DMS114 treated with DMSO at 0.1 percent for 48 hours (cell line): ENCODE measurements around the gene RAB31.

ENCODE experiments used
- DNase-seq: peaks from one replicate; lab custom pipeline; 2025; ENCODE audit not compliant: unreplicated experiment; lab: John Stamatoyannopoulos, UW

RAB31 gene

DNA sequence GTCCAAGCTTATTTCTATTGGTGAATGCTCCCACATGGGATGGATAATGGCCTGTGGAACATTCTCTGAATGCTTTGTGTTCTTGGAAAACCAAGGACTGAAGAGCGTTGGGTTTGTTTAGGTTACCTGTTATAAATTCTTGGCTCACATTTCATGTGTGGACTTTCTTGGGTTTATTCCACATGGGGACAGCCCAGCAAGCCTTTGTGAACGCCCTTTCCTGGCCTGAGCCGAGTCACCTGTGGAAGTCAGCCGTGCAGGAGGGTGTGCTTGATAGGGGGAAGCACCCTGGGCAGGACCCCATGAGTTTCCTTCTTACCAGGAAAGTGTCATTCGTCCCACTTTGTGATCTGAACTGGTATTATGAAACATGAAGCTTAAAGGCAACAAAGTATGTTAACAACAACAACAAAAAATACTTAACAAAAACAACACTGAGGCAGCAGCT lies 4.1 kb downstream of the RAB31 start:
- DNase-seq, result no peak

DNA sequence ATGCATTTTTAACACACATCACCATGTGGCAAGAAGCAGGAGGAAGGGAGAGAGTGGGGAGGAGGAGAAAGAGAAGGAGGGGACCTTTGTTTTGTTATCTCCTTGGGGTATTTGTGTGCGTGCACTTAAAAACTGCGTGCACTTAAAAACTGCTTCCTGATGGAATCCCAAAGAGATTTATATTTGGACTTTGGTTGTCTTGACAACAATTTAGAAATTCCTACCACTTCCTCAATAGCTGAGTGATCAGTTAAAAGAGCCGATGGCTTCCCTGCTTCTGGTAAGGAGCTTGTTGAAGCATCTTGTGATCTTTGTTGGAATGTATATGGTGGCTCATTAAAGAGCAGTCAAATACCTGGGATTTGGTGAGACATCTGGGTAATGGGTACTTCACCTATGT lies 4.5 kb downstream of the RAB31 start:
- DNase-seq, result no peak

DNA sequence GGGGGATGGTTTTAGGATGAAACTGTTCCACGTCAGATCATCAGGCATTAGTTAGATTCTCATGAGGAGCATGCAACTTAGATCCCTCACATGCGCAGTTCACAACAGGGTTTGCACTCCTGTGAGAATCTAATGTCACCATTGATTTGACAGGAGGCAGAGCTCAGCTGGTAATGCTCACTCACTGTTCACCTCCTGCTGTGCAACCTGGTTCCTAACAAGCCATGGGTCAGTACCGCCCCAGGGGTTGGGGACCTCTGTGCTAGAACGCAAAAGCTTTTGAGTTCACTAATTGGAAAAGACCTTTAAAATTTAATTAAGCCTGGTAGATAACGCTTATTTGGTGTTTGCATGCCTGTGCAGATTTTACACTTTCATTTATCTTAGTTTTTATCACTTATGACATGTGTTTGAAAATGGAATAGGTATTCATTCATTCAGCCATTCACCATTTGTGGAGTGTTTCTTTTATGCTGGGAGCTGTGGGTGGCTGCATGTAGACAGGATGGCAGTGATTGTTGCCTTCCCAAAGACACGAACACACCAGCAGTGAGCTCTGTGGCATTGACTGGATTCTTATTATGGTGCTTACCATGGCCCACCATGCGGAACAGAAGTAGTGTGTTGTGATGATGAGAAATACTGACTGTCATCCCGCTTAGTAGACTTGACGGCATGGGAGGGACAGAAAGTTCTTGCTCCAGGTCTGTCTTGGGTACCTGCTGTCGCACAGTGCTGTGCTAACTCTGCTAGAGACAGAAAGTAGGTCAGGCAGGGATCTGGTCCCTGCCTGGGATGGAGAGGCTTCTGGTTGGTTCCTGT lies 6.4 kb downstream of the RAB31 start:
- DNase-seq, result no peak

DNA sequence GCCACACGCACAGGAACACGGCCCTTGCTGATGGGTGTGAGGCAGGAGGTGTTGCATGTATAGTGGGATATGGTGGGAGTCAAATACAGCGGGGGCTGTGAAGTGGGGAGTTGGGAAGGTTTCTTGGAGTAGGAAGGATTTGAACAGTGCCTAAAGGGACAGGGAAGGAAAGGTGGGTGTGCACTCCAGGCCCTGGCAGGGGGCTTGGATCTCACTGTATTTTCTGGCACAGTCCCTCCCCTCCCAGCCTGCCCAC lies 6.9 kb downstream of the RAB31 start:
- DNase-seq, result no peak

DNA sequence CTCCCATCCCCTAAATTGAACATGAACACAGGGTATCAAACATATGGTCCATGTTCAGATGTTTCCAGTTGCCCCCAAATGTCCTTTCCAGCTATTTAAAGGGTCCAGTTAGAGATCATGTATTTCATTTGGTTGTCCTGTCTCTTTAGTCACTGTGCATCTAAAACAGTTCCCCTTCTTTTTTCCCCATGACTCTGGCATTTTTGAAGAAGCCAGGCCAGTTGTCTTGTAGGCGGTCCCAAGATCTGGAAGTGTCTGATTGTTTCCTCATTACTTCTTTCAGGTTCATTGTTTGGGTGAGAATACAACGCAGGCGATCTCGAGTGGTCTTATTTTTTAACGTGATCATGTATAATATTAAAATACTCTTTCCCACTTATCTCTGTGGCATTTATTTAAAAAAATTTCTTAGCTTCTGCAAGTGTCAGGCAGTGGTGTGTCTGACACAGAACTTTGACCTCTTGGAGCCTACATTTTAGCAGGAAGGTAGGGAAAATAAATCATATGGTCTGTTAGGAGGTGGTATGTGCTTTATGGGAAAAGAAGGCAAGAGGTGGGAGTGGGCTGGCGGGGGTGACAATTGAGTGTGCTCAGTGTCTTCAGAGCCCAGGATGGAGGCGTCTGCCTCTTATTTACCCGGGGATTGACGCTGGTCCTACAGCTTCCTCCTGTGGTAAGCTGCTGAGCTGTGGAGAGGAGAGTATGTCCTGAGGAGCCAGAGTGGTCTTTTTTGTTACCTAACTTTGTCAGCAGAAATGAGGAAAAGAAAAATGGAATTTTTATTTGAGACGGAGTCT lies 8.1 kb downstream of the RAB31 start:
- no peak for DNase-seq

DNA sequence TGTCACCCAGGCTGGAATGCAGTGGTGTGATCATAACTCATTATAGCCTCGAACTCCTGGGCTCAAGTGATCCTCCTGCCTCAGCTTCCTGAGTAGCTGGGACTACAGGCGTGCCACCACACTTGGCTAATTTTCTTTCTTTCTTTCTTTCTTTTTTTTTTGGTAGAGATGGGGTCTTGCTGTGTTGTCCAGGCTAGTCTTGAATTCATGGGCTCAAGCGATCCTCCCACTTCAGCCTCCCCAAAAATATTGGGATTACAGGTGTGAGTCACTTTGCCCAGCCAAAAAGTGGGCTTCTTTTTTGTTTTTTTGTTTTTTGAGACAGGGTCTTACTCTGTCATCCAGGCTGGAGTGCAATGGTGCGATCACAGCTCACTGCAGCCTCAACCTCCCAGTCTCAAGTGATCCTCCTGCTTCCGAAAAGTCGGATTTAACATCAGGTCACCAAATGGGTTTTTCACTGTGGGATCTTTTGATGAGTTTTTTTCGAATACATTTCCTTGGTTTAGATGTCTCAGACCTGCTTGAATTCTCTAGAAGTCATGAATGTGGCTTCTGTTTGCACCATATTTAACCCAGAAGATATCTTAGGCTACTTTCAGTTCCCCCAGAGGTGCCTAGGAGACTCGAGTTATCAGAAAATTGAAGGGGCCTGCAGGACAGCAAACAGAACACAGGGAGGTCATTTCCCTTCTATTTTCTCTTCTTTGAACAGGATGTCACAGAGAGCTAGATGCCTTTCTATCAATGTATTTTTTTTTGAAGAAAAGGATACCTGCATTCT lies 8.9 kb downstream of the RAB31 start:
- no peak for DNase-seq

DNA sequence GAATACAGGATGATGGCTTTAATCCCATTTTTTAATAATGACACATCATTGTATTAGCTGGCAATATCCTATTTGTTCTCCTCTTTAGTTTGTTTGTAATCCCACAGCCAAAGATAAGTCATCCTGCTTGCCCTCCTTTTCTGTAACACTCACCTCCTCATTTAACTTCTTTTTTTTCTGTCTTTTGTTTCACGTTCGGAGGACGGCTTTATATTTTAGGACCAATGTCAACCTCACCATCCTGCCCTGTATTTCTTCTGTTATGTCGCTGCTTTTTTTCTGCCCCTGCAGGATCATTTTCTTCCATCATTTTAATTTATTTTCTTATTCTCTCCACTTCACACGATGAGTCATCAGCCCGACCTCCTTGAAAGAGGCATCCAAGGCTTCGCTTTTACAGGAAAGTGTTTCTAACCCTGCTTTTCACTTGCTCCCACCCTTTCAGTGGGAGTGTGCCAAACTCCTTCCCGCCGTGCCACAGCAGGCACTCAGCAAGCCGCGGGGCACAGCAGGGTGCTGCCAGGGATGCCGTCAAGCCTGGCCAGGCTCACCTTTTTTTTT lies 11.4 kb downstream of the RAB31 start:
- no peak for DNase-seq

DNA sequence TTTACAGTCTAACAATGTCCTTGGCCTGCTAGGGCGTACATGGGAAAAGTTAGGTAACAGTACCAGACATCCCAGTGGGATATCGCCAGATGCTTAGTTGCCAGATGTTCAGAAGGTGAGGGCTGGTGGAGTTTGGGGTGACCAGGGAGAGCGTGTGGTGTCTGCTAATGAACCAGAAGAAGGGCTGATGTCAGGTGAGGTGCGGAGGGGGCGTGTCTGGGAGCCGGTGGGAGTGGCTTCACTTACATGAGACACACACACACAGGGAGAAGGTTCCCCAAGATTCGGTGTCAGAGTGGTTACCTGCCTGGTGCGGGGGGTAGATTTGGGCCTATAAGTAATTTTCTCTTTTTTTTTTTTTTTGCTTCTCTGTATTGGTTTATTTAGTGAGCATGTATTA lies 12.2 kb downstream of the RAB31 start:
- DNase-seq, result no peak

DNA sequence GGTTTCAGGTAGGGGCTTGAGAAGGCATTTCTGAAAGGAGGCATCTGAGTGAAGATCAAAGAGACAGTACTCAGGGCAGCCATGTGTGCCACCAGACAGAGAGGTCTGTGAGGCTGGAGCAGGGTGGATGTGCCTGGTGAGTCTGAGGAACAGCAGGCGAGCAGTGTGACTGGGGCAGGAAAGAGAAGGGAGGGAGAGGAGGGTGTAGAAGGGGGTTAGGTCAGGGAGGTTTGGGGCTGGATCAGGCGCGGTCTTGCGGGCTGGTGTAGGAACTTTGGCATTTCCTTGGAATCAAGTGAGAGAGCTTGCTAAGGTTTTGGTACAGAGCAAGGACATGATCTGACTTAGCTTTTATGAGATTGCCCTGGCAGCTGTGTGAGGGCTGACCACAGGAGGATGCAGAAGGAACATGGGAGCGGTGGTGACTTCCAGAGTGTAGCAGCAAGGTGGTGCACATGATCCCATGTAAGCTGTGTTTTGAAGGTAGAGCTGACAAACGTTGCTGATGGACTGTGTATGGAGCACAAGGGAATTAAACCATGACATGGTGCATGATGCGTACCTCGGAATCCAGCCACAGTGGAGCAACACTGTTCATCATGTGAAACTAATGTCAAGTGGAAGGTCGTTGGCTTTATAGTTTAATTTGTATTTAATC lies 13.9 kb downstream of the RAB31 start:
- no peak for DNase-seq

DNA sequence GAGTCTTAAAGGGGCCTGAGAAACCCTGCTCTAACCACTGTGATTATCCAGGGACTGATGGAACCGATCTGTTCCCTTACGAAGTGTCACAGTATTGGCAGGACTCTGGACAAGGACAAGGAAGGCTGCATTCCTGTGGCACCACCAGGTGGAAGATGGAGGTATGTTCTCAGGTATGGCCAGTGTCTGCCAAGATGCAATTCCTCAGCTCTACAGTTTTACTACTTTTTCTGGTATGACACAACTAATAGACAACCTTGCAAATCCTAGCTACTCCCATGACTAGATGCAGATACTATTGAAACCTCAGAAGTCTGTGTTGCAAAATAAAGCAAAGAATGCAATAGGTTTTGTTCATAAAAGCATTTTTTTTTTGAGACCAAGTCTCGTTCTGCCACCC lies 14.6 kb downstream of the RAB31 start:
- DNase-seq, result no peak

DNA sequence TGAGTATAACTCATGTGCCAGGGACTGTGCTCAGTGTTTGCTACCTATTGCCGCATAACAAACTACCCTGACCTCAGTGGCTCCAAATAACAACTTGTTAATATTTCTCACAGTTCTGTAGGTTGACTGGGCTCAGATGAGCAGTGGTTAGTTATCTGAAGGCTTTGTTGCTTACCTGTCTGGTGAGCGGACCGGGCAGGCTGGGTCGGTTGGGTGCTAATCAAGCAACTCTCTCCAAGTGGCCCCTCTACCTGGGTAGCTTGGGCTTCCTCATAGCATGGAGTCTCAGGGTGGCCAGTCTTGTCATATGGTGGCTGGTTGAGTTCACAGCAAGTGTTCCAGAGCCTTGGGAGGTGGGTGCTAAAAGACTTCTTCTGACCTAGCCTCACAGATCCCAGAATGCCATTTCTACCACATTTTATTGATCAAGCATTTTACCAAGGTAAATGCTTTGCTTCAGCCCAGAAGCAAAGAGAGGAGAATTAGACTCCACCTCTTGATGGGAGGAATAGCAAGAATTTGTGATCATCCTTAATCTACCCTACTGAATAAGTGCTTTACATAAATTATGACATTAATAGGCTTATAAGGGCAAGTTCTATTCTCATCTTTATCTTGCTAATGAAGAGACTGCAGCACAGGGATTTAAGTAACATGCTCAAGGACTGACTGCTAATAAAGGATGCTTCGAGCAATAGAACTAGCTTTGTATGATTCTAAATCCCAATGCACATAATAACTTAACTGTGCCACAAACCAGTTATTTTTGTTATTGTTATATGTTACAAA lies 16.9 kb downstream of the RAB31 start:
- no peak for DNase-seq

DNA sequence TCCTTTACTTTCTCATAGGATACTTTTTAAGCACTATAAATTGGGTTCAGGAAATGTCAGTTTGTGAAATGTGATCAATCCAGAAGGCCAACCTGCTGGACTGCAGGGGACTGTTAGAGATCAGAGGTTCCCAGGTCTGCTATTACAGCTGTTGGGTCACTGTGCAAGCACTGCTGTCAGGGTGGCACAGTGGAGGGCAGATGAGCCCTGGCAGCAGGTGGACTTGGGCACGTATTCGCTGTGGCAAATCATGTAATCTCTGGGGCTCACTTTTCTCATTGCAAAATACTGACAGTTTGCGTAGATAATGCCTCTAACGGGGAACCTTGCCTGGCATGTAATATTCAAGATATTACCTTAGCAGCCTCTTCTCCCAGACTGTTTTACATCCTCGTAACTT lies 18.1 kb downstream of the RAB31 start:
- DNase-seq, result no peak

DNA sequence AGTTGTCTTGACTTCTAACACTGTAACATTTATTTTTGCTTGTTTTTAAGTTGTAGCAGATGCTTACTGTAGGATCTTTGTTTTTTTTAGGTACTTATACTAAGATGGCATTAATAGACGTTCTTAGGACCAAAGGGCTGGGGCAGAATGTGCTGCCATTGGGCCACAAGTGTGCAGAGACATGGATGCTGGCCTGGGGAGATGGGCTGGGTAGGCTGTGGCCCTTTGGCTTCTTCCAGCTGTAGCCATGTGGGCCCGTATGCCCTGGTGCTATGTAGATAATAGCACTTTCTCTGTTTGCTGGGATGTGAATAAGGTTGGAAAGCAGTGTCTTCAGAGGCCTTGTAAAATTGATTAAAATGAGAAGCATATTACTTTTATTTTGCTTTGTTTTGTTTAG lies 18.8 kb downstream of the RAB31 start:
- no peak for DNase-seq

DNA sequence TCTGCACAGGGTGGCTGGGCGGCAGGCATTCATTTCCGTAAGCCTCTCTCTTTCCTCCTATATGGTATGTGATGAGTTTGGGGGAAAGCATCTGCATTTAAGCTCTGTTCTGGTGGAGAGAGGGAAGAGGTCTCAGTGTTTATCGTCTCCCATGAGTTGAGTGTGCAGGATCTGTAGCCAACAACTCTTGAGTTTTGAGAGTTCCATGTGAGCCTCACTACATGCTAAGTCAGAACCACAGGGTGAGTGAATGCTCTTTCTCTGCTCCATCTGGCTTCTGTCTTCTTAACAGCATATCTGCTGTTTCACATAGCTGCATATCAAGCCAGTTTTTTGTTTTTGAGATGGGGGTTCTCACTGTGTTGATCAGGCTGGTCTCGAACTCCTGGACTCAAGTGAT lies 22.7 kb downstream of the RAB31 start:
- no peak for DNase-seq

DNA sequence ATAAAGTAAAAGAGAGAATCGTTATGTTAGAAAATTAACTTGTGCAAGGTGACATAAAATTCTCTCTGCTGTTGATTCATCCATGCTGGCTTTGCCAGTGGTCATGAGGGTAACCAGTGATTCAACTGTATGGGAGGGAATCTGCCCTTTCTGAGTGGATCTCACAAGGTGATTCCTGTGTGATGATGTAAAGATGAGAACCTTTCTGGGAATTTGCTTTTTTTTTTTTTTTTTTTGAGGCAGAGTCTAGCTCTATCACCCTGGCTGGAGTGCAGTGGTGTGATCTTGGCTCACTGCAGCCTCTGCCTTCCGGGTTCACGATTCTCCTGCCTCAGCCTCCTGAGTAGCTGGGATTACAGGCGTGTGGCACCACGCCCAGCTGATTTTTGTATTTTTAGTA lies 23.3 kb downstream of the RAB31 start:
- no peak for DNase-seq

DNA sequence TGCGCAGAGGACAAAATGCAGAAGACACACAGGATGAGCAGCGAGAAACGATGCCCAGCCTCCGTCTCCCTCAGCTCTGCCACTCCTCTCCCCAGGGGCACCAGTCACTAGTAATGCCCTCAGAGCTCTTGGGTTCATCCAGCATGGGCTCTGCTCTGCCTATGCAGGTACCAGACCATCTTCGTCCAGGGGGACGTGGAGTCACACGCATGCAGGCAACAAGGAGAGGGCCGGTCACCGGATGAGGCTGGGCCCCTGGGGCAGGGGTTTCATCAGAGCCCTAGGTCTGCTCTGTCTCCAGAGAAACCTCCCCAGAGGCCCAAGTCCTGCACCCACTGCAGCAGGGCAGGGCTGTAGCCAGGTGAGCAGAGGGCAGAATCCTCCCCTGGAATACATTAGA lies 23.9 kb downstream of the RAB31 start:
- no peak for DNase-seq

DNA sequence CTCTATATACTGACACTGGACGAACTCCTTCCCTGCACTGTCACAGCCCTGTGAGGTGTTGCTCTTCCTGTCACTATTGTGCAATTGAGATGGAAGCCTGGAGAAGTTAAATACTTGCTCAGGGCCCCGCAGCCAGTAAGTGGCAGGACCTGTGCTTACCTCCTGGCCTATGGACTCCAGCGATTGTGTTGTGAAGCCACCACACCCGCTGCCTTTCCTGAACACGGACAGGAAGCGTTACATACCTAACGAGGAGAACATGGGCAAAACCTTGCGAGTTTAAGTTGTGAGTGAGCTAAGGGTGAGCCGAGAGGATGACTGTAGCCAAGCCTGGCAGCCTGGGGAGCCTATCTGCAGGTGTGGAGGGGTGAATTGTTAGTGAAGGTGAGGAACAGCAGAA lies 26.1 kb downstream of the RAB31 start:
- no peak for DNase-seq

DNA sequence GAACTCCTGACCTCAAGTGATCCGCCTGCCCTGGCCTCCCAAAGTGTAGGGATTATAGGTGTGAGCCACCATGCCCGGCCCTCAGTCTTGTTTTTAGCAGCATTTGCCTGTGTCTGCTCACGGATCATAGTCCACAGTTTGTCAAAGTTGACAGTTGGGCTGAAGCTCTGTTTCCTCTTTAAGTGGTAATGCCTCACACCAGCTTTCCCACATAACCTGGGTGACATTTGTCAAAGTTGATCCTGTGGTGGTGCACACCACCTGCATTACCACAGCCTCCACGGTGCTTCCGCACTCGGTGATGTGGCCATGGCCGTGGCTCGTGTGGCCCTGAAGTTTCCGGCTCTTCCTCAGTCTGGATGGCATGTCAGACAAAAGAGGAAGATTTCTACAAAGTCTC lies 27.1 kb downstream of the RAB31 start:
- no peak for DNase-seq

DNA sequence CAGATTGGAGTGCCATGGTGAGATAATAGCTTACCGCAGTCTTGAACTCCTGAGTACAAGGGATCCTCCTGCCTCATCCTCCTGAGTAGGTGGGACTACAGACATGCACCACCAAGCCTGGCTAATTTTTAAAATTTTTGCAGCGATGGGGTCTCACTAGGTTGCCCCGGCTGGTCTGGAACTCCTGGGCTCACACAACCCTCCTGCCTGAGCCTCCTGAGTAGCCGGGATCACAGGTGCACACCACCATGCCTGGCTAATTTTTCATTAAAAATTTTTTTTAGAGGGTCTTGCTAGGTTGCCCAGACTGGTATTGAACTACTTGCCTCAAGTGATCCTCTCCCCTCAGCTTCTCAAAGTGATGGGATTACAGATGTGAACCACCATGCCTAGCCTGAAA lies 27.8 kb downstream of the RAB31 start:
- DNase-seq, result no peak

DNA sequence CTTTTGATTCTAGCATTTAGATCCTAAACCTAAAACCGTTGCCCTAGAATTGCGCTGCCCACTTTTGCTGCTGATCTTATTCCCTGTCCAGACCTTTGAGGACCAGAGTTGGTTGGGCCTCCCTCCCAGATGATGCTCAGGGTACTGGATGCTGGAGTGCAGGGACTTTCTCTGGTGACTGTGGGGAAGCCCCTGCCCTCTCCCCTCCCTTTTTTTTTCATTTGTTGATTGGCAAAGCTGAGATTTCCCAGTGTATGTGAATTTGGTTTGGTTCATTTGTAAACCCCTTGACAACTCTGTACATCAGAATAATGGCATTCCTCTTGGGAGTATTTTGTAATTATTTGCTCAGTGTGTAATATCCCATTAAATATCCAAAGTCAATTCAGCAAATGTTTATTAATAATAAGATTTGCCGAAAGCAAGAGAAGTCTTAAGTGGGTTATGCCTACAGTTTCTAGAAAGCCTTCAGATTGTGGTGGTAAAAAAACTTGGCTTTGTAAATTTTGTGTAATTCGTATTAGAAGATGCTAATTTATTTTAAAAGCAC lies 28.3 kb downstream of the RAB31 start:
- no peak for DNase-seq
